ENCODE data around the gene TMEM242.

TMEM242 gene

GRCh38 chr6:157267654-157268053, 55.7 kb downstream of the TMEM242 start:
- H3K36me3 ChIP-seq (ENCODE audit: insufficient read depth, low read depth, low read length): no peaks in the 10 kb centered on the region
- no peak overlapping the region for H3K27ac ChIP-seq (ENCODE audit: low read length)
- H3K27me3 ChIP-seq (ENCODE audit: insufficient read depth, low read length): no peaks in the 10 kb centered on the region
- no peak overlapping the region for H3K9ac ChIP-seq (ENCODE audit: low read depth, low read length)
- H3K4me1 ChIP-seq (ENCODE audit: insufficient read depth, low read length): no peaks in the 10 kb centered on the region
- H3K4me3 ChIP-seq (ENCODE audit: low read length): no peak overlapping the region
- no peaks in the 10 kb centered on the region for H3K9me3 ChIP-seq (ENCODE audit: insufficient read depth, low read depth, low read length)

DNA sequence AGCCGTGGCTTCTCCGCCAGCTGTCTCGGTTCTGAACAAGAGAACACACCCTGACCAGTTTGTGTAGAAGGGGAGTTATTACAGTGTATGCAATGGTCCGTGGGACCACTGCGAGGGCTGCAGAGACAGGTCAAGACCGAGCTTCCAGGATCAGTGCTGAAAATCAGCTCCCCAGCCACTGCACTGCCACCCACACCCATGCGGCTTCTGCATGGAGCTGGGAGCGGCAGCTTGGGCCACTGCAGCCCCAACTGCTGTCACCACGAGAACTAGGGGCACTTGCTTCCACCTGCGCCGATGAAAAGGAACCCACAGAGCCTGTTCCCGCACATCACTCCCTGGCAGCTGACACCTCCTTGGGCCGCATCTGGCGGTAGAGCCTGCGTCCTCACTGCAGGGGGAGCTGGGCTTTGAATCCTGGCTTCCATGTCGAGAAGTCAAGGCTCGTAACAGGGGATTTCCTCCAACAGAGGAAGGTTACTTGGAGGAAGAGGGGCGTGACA, 56.2 kb downstream of the TMEM242 start:
- no peaks in the 10 kb centered on the region for H3K27me3 ChIP-seq (ENCODE audit: insufficient read depth, low read length)
- no peak overlapping the region for H3K4me3 ChIP-seq (ENCODE audit: low read length)
- H3K9me3 ChIP-seq (ENCODE audit: insufficient read depth, low read depth, low read length): no peaks in the 10 kb centered on the region
- no peak overlapping the region for H3K27ac ChIP-seq (ENCODE audit: low read length)
- no peaks in the 10 kb centered on the region for H3K4me1 ChIP-seq (ENCODE audit: insufficient read depth, low read length)
- H3K36me3 ChIP-seq (ENCODE audit: insufficient read depth, low read depth, low read length): no peaks in the 10 kb centered on the region
- H3K9ac ChIP-seq (ENCODE audit: low read depth, low read length): no peak overlapping the region

DNA sequence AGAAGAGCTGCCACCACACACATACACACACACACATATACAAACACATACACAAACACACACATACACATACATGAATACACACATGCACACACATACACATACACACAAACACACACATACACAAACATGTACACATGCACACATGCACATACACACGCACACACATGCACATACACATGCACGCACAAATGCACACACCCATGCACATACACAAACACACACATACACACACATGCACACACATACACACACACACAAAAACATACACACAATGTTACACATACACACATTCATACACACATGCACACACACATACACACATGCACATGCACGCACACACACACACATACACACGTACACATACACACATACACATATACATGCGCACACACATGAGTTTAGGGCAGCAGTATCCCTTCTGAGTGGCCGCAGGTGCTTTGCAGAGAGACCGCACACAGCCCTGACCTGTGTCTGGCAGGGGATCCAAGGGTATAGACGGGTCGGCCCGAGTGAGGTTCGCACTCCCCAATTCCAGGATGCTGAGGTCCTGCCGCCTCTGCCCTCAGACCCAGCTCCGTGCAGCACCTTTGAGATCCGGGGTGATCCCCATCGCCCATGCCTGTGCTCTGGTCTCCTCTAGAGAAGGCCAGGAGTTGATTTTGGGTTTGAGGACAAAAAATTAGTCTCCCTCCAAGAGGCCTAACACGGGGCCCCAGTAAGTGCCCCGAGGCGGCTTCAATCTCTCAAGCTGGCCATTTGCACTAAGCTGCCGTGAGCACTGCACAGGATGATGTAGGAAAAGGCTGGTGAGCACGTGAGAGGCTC, 56.8 kb downstream of the TMEM242 start:
- no peaks in the 10 kb centered on the region for H3K4me1 ChIP-seq (ENCODE audit: insufficient read depth, low read length)
- no peak overlapping the region for H3K27ac ChIP-seq (ENCODE audit: low read length)
- no peak overlapping the region for H3K4me3 ChIP-seq (ENCODE audit: low read length)
- no peak overlapping the region for H3K9ac ChIP-seq (ENCODE audit: low read depth, low read length)
- no peaks in the 10 kb centered on the region for H3K9me3 ChIP-seq (ENCODE audit: insufficient read depth, low read depth, low read length)
- H3K36me3 ChIP-seq (ENCODE audit: insufficient read depth, low read depth, low read length): no peaks in the 10 kb centered on the region
- H3K27me3 ChIP-seq (ENCODE audit: insufficient read depth, low read length): no peaks in the 10 kb centered on the region

DNA sequence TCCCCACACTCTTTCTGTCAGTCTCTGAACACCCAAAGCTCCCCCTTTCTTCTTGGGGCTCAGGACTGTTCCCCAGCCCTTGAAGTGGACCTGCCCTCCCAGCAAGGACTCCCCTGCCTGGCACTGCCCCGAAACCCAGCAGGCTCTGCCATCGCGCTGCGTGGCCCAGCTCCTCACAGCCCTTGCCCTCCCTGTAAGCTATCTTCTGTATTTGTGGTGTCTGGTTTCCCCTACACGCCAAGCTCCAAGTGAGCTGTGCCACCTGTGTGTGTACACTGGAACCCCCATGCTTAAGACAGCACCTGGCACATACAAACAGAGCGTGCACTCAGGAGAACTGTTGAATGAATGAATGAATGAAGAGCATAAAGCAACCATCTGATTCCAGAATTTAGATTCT, 57.7 kb downstream of the TMEM242 start:
- Histone ChIP-seq H3K9me3 (ENCODE audit: insufficient read depth, low read depth, low read length) (no peaks in the 10 kb centered on the region), H3K9ac (ENCODE audit: low read depth, low read length) (no peak overlapping the region), H3K27ac (ENCODE audit: low read length) (no peak overlapping the region), H3K4me1 (ENCODE audit: insufficient read depth, low read length) (no peaks in the 10 kb centered on the region), H3K4me3 (ENCODE audit: low read length) (no peak overlapping the region), H3K27me3 (ENCODE audit: insufficient read depth, low read length) (no peaks in the 10 kb centered on the region), H3K36me3 (ENCODE audit: insufficient read depth, low read depth, low read length) (no peaks in the 10 kb centered on the region)

DNA sequence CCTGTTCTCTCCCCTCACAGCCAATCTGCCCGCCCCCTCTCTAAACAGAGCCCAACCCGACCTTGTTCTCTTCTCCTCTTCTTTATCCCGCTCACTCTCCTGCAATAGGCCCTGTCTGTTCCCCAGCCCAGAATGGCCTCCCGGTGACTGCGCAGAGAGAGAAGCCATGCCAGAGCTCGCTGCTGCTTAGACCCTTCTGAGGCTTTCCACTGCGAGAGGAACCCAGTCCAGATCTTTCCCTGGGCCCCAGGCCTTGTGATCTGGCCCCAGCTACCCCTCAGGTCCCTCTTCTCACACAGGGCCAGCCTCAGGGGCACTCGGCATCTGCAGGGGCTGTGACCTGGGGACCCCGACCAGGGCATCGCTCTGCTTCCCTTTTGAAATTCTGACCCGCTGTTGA, 58.1 kb downstream of the TMEM242 start:
- Histone ChIP-seq H3K4me1 (ENCODE audit: insufficient read depth, low read length) (no peaks in the 10 kb centered on the region), H3K36me3 (ENCODE audit: insufficient read depth, low read depth, low read length) (no peaks in the 10 kb centered on the region), H3K27ac (ENCODE audit: low read length) (no peak overlapping the region), H3K9ac (ENCODE audit: low read depth, low read length) (no peak overlapping the region), H3K9me3 (ENCODE audit: insufficient read depth, low read depth, low read length) (no peaks in the 10 kb centered on the region), H3K4me3 (ENCODE audit: low read length) (no peak overlapping the region), H3K27me3 (ENCODE audit: insufficient read depth, low read length) (no peaks in the 10 kb centered on the region)

- Histone ChIP-seq H3K9ac (ENCODE audit: low read depth, low read length) (no peak overlapping the region), H3K27ac (ENCODE audit: low read length) (no peak overlapping the region), H3K27me3 (ENCODE audit: insufficient read depth, low read length) (no peaks in the 10 kb centered on the region), H3K4me3 (ENCODE audit: low read length) (no peak overlapping the region), H3K4me1 (ENCODE audit: insufficient read depth, low read length) (no peaks in the 10 kb centered on the region), H3K9me3 (ENCODE audit: insufficient read depth, low read depth, low read length) (no peaks in the 10 kb centered on the region), H3K36me3 (ENCODE audit: insufficient read depth, low read depth, low read length) (no peaks in the 10 kb centered on the region)
Measured at GRCh38 chr6:157264701-157265100, 58.6 kb downstream of the TMEM242 start.

DNA sequence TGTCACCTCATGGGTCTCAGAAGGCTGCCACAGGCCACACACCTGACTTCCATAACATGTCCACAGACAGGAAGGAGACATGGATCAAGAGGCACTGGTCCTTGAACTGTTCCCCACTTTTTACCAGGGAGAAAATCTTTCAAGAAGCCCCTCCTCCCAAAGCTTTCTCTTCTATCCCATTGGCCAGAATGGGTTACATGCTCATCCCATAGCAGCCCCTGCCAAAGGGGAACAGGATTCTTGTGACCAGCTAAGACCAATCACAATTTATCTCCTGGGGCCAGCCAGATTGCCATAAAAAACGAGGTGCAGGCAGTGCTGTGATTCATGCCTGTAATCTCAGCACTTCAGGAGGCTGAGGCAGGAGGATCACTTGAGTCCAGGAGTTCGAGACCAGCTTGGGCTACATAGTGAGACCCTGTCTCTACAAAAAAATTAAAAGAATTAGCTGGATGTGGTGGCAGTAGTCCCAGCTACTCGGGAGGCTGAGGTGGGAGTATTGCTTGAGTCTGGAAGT, 59.4 kb downstream of the TMEM242 start:
- no peaks in the 10 kb centered on the region for H3K4me1 ChIP-seq (ENCODE audit: insufficient read depth, low read length)
- H3K27ac ChIP-seq (ENCODE audit: low read length): no peak overlapping the region
- no peaks in the 10 kb centered on the region for H3K36me3 ChIP-seq (ENCODE audit: insufficient read depth, low read depth, low read length)
- no peaks in the 10 kb centered on the region for H3K9me3 ChIP-seq (ENCODE audit: insufficient read depth, low read depth, low read length)
- H3K4me3 ChIP-seq (ENCODE audit: low read length): no peak overlapping the region
- H3K9ac ChIP-seq (ENCODE audit: low read depth, low read length): no peak overlapping the region
- H3K27me3 ChIP-seq (ENCODE audit: insufficient read depth, low read length): no peaks in the 10 kb centered on the region

- Histone ChIP-seq H3K36me3 (ENCODE audit: insufficient read depth, low read depth, low read length) (no peaks in the 10 kb centered on the region), H3K4me3 (ENCODE audit: low read length) (no peak overlapping the region), H3K27me3 (ENCODE audit: insufficient read depth, low read length) (no peaks in the 10 kb centered on the region), H3K9me3 (ENCODE audit: insufficient read depth, low read depth, low read length) (no peaks in the 10 kb centered on the region), H3K4me1 (ENCODE audit: insufficient read depth, low read length) (no peaks in the 10 kb centered on the region), H3K9ac (ENCODE audit: low read depth, low read length) (no peak overlapping the region), H3K27ac (ENCODE audit: low read length) (no peak overlapping the region)
Measured at GRCh38 chr6:157263146-157263545, 60.2 kb downstream of the TMEM242 start.

DNA sequence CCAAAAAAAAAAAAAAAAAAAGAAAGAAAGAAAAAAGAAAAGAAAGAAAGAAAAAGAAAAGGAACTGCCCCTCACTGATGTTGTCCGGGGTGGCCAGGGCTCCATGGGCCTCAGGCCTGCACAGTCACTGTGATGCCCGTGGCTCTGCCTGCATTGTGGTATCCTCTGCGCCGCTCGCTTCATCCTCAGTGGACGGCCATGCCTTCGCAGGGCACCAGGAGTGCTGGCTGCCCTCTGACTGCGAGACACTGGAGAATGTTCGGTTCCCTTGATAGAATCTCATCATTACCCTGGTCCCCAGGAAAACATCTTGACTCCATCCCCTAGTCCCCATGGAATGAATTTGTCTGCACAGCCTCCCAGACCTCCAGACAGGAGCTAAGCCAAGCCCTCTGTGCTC, 61.7 kb downstream of the TMEM242 start:
- H3K27me3 ChIP-seq (ENCODE audit: insufficient read depth, low read length): no peaks in the 10 kb centered on the region
- no peaks in the 10 kb centered on the region for H3K9me3 ChIP-seq (ENCODE audit: insufficient read depth, low read depth, low read length)
- no peaks in the 10 kb centered on the region for H3K4me1 ChIP-seq (ENCODE audit: insufficient read depth, low read length)
- no peak overlapping the region for H3K4me3 ChIP-seq (ENCODE audit: low read length)
- H3K9ac ChIP-seq (ENCODE audit: low read depth, low read length): no peak overlapping the region
- no peaks in the 10 kb centered on the region for H3K36me3 ChIP-seq (ENCODE audit: insufficient read depth, low read depth, low read length)
- no peak overlapping the region for H3K27ac ChIP-seq (ENCODE audit: low read length)

- Histone ChIP-seq H3K27me3 (ENCODE audit: insufficient read depth, low read length) (no peaks in the 10 kb centered on the region), H3K36me3 (ENCODE audit: insufficient read depth, low read depth, low read length) (no peaks in the 10 kb centered on the region), H3K9me3 (ENCODE audit: insufficient read depth, low read depth, low read length) (no peaks in the 10 kb centered on the region), H3K4me3 (ENCODE audit: low read length) (no peak overlapping the region), H3K4me1 (ENCODE audit: insufficient read depth, low read length) (no peaks in the 10 kb centered on the region), H3K9ac (ENCODE audit: low read depth, low read length) (no peak overlapping the region), H3K27ac (ENCODE audit: low read length) (no peak overlapping the region)
Measured at GRCh38 chr6:157260735-157261410, 62.4 kb downstream of the TMEM242 start.

GRCh38 chr6:157259443-157259842, 63.9 kb downstream of the TMEM242 start:
- Histone ChIP-seq H3K36me3 (ENCODE audit: insufficient read depth, low read depth, low read length) (no peaks in the 10 kb centered on the region), H3K27me3 (ENCODE audit: insufficient read depth, low read length) (no peaks in the 10 kb centered on the region), H3K4me3 (ENCODE audit: low read length) (no peak overlapping the region), H3K9ac (ENCODE audit: low read depth, low read length) (no peak overlapping the region), H3K27ac (ENCODE audit: low read length) (no peak overlapping the region), H3K4me1 (ENCODE audit: insufficient read depth, low read length) (no peaks in the 10 kb centered on the region), H3K9me3 (ENCODE audit: insufficient read depth, low read depth, low read length) (no peaks in the 10 kb centered on the region)

DNA sequence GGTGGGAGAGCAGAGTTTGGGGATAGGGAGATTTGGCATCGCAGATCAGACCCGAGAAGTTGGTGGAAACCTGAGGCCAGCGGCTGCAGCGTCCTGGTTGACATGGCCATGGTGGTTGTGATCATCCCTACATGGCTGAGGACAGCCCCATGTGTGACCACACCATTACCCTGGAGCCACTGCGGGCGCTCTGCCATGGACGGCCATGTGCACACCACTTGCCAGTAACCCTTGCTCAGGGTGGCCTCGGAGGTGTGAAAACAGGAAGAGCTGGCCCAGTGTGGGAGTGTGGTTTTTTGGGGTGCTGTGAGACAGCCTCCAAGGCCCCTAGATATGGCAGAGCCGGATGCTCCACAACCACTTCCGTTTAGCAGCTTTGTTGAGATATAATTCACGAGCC, 64.4 kb downstream of the TMEM242 start:
- no peak overlapping the region for H3K4me3 ChIP-seq (ENCODE audit: low read length)
- H3K9me3 ChIP-seq (ENCODE audit: insufficient read depth, low read depth, low read length): no peaks in the 10 kb centered on the region
- H3K4me1 ChIP-seq (ENCODE audit: insufficient read depth, low read length): no peaks in the 10 kb centered on the region
- H3K9ac ChIP-seq (ENCODE audit: low read depth, low read length): no peak overlapping the region
- no peaks in the 10 kb centered on the region for H3K36me3 ChIP-seq (ENCODE audit: insufficient read depth, low read depth, low read length)
- H3K27ac ChIP-seq (ENCODE audit: low read length): no peak overlapping the region
- no peaks in the 10 kb centered on the region for H3K27me3 ChIP-seq (ENCODE audit: insufficient read depth, low read length)

Measured in iPS-20b (cell line).